ENCODE data around the gene ATXN1. TPM values are rescaled to one million over a fixed set of nuclear protein-coding genes. Genes with fewer than 3 reads are reported as not detected.

Gene ATXN1
- total RNA-seq, 1 experiment from 2014 or later = 27.0 TPM

- no peak for DNase-seq
- no peaks in the 10 kb centered on the region for H3K36me3 ChIP-seq (ENCODE audit: low read depth, low read length)
- H3K9me3 ChIP-seq (ENCODE audit: low read length) = no peaks in the 10 kb centered on the region
- H3K27me3 ChIP-seq (ENCODE audit: low read length) = no peaks in the 10 kb centered on the region
- no peak overlapping the region for H3K4me3 ChIP-seq (ENCODE audit: low read length)
- no peaks in the 10 kb centered on the region for H3K79me2 ChIP-seq (ENCODE audit: low read length)
- no TSS peak for BruUV-seq (replicated peaks)
- H3K27ac ChIP-seq (ENCODE audit: low read length) = no peak overlapping the region
- H3K4me2 ChIP-seq (ENCODE audit: low read length) = no peak overlapping the region
- H3K9ac ChIP-seq (ENCODE audit: low read length) = no peak overlapping the region
- intact Hi-C loops (cut with micrococcal nuclease) = no loop called here
- TF ChIP-seq EZH2phosphoT487 (IDR thresholded peaks at IDR 0.05; ENCODE audit: borderline replicate concordance, low read length) (no peak), EZH2 (IDR thresholded peaks at IDR 0.05; ENCODE audit: low read length, unreplicated experiment) (no peak), CTCF (conservative IDR thresholded peaks at IDR 0.05; ENCODE audit: low read depth, low read length) (no peak)
- H3K9me2 ChIP-seq (replicated peaks; ENCODE audit: low read length) = no peaks in the 10 kb centered on the region
- H4K20me1 ChIP-seq (ENCODE audit: low read length) = no peaks in the 10 kb centered on the region
- ChIA-PET CTCF (no interaction called here), POLR2A (ENCODE audit: unreplicated experiment) (no interaction called here)
- H3K4me1 ChIP-seq (ENCODE audit: insufficient read depth, low read length) = peaks cover 25% of the 10 kb centered on the region
- H3F3A ChIP-seq (ENCODE audit: low read length, unreplicated experiment) = no peaks in the 10 kb centered on the region
- no peak for ATAC-seq
- H2AFZ ChIP-seq (ENCODE audit: low read length) = no peak overlapping the region
Measured at GRCh38 chr6:16622193-16622592, 139.1 kb downstream of the ATXN1 start.

GRCh38 chr6:16621002-16621401, 140.3 kb downstream of the ATXN1 start:
- Histone ChIP-seq H3K79me2 (ENCODE audit: low read length) (no peaks in the 10 kb centered on the region), H3F3A (ENCODE audit: low read length, unreplicated experiment) (no peaks in the 10 kb centered on the region), H2AFZ (ENCODE audit: low read length) (no peak overlapping the region), H3K9me3 (ENCODE audit: low read length) (no peaks in the 10 kb centered on the region), H3K27me3 (ENCODE audit: low read length) (no peaks in the 10 kb centered on the region), H3K9me2 (replicated peaks; ENCODE audit: low read length) (no peaks in the 10 kb centered on the region), H3K4me3 (ENCODE audit: low read length) (no peak overlapping the region), H3K9ac (ENCODE audit: low read length) (no peak overlapping the region), H4K20me1 (ENCODE audit: low read length) (no peaks in the 10 kb centered on the region), H3K4me1 (ENCODE audit: insufficient read depth, low read length) (peaks cover 25% of the 10 kb centered on the region), H3K4me2 (ENCODE audit: low read length) (no peak overlapping the region), H3K36me3 (ENCODE audit: low read depth, low read length) (no peaks in the 10 kb centered on the region), H3K27ac (ENCODE audit: low read length) (no peak overlapping the region)
- CTCF ChIA-PET = no interaction called here
- no TSS peak for BruUV-seq (replicated peaks)
- no peak for DNase-seq
- intact Hi-C loops (cut with micrococcal nuclease) = no loop called here
- POLR2A ChIA-PET (ENCODE audit: unreplicated experiment) = no interaction called here
- TF ChIP-seq CTCF (conservative IDR thresholded peaks at IDR 0.05; ENCODE audit: low read depth, low read length) = no peak
- no peak for ATAC-seq

GRCh38 chr6:16619777-16620176, 141.5 kb downstream of the ATXN1 start:
- Histone ChIP-seq H3K27ac (ENCODE audit: low read length) (no peak overlapping the region), H4K20me1 (ENCODE audit: low read length) (no peaks in the 10 kb centered on the region), H3K4me1 (ENCODE audit: insufficient read depth, low read length) (peaks cover 15% of the 10 kb centered on the region), H2AFZ (ENCODE audit: low read length) (no peak overlapping the region), H3K79me2 (ENCODE audit: low read length) (no peaks in the 10 kb centered on the region), H3K4me2 (ENCODE audit: low read length) (no peak overlapping the region), H3K27me3 (ENCODE audit: low read length) (no peaks in the 10 kb centered on the region), H3K9me2 (replicated peaks; ENCODE audit: low read length) (no peaks in the 10 kb centered on the region), H3K9me3 (ENCODE audit: low read length) (no peaks in the 10 kb centered on the region), H3K9ac (ENCODE audit: low read length) (no peak overlapping the region), H3K36me3 (ENCODE audit: low read depth, low read length) (no peaks in the 10 kb centered on the region), H3K4me3 (ENCODE audit: low read length) (no peak overlapping the region), H3F3A (ENCODE audit: low read length, unreplicated experiment) (no peaks in the 10 kb centered on the region)
- TF ChIP-seq EZH2 (IDR thresholded peaks at IDR 0.05; ENCODE audit: low read length, unreplicated experiment) = no peak
- no peak for TF ChIP-seq EZH2phosphoT487 (IDR thresholded peaks at IDR 0.05; ENCODE audit: borderline replicate concordance, low read length)
- no peak for TF ChIP-seq CTCF (conservative IDR thresholded peaks at IDR 0.05; ENCODE audit: low read depth, low read length)
- intact Hi-C loops (cut with micrococcal nuclease) = no loop called here
- BruUV-seq (replicated peaks) = no TSS peak
- DNase-seq (no peak), ATAC-seq (no peak)
- ChIA-PET POLR2A (ENCODE audit: unreplicated experiment) (no interaction called here), CTCF (no interaction called here)

Measured in PC-3 (cell line).